Keratinocyte (primary cell): Measurements from ENCODE around the gene PLS1.

Source experiments
- EZH2 ChIP-seq: IDR thresholded peaks from one replicate; pipeline ENCODE4 v1.6.1; 2012; ENCODE audit warnings: inconsistent platforms, mild to moderate bottlenecking, low read length, moderate library complexity
- TF ChIP-seq, protein P1 (sequence below), 3 experiments: IDR thresholded peaks in 1 of 3; conservative IDR thresholded peaks in 1 of 3; optimal IDR thresholded peaks in 1 of 3; 2 replicates in 2 of 3; 3 replicates in 1 of 3; pipeline versions ENCODE3 to v1.5.1; 2011; ENCODE audit warnings: low read length in 3 of 3, mild to moderate bottlenecking in 3 of 3, moderate library complexity in 2 of 3, control low read depth in 1 of 3, inconsistent platforms in 1 of 3; ENCODE audit not compliant: insufficient read depth in 2 of 3; ENCODE audit errors: extremely low read depth in 1 of 3

DNA sequence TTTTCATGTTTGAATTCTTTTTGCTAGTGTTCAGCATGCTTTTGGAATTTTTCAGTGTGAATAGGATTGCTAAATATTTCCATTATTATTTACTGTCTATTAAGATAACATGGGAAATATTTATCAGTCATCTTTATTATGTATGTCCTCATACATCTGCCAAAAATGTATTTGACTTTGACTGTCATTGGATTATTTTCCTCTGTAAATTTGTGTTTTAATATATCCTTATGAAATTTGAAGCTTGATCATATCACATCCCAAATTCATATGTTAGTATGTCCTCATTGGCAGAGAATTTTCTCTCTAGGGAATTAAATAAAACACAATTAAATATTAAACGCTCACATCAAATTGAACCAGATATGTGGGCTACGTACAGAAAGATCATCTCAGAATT, 95.3 kb downstream of the PLS1 start:
- TF ChIP-seq, protein P1, sequence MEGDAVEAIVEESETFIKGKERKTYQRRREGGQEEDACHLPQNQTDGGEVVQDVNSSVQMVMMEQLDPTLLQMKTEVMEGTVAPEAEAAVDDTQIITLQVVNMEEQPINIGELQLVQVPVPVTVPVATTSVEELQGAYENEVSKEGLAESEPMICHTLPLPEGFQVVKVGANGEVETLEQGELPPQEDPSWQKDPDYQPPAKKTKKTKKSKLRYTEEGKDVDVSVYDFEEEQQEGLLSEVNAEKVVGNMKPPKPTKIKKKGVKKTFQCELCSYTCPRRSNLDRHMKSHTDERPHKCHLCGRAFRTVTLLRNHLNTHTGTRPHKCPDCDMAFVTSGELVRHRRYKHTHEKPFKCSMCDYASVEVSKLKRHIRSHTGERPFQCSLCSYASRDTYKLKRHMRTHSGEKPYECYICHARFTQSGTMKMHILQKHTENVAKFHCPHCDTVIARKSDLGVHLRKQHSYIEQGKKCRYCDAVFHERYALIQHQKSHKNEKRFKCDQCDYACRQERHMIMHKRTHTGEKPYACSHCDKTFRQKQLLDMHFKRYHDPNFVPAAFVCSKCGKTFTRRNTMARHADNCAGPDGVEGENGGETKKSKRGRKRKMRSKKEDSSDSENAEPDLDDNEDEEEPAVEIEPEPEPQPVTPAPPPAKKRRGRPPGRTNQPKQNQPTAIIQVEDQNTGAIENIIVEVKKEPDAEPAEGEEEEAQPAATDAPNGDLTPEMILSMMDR (optimal IDR thresholded peaks at IDR 0.05 in 1 of 3, IDR thresholded peaks at IDR 0.05 in 1 of 3, conservative IDR thresholded peaks at IDR 0.05 in 1 of 3; ENCODE audit: extremely low read depth in 1 of 3, insufficient read depth in 2 of 3, low read length in 3 of 3): no peak
- TF ChIP-seq EZH2: no peak
